ENCODE data around the gene ALG14. TPM values are rescaled to one million over a fixed set of nuclear protein-coding genes. Genes with fewer than 3 reads are reported as not detected.

Gene ALG14, protein sequence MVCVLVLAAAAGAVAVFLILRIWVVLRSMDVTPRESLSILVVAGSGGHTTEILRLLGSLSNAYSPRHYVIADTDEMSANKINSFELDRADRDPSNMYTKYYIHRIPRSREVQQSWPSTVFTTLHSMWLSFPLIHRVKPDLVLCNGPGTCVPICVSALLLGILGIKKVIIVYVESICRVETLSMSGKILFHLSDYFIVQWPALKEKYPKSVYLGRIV
- total RNA-seq (3.2 TPM), polyA plus RNA-seq (ENCODE audit: insufficient read depth in 1 of 8, insufficient read length in 8 of 8, low replicate concordance in 1 of 8) (1 to 10 TPM; 4.4 to 9.3 (median 7.1) TPM)
- long read RNA-seq, donor 1, full-length matches to known transcripts = 2 of 2 reads
- long read RNA-seq, donor 1, partial matches to known transcripts = 0 of 2 reads
- long read RNA-seq, donor 1, other reads (novel, unspliced or antisense) = 0 of 2 reads
- long read RNA-seq, donor 2 = 0 reads
- long read RNA-seq, donor 3, full-length matches to known transcripts = 2 of 2 reads
- long read RNA-seq, donor 3, partial matches to known transcripts = 0 of 2 reads
- long read RNA-seq, donor 3, other reads (novel, unspliced or antisense) = 0 of 2 reads
- long read RNA-seq, donor 4, full-length matches to known transcripts = 3 of 3 reads
- long read RNA-seq, donor 4, partial matches to known transcripts = 0 of 3 reads
- long read RNA-seq, donor 4, other reads (novel, unspliced or antisense) = 0 of 3 reads
- long read RNA-seq, donor 5, full-length matches to known transcripts = 11 of 11 reads
- long read RNA-seq, donor 5, partial matches to known transcripts = 0 of 11 reads
- long read RNA-seq, donor 5, other reads (novel, unspliced or antisense) = 0 of 11 reads
- long read RNA-seq, donor 6, full-length matches to known transcripts = 6 of 6 reads
- long read RNA-seq, donor 6, partial matches to known transcripts = 0 of 6 reads
- long read RNA-seq, donor 6, other reads (novel, unspliced or antisense) = 0 of 6 reads
- long read RNA-seq, donor 7, full-length matches to known transcripts = 9 of 9 reads
- long read RNA-seq, donor 7, partial matches to known transcripts = 0 of 9 reads
- long read RNA-seq, donor 7, other reads (novel, unspliced or antisense) = 0 of 9 reads
- long read RNA-seq, donor 8, full-length matches to known transcripts = 3 of 3 reads
- long read RNA-seq, donor 8, partial matches to known transcripts = 0 of 3 reads
- long read RNA-seq, donor 8, other reads (novel, unspliced or antisense) = 0 of 3 reads
- long read RNA-seq, donor 9, full-length matches to known transcripts = 8 of 8 reads
- long read RNA-seq, donor 9, partial matches to known transcripts = 0 of 8 reads
- long read RNA-seq, donor 9, other reads (novel, unspliced or antisense) = 0 of 8 reads
- long read RNA-seq, donor 10, full-length matches to known transcripts = 5 of 5 reads
- long read RNA-seq, donor 10, partial matches to known transcripts = 0 of 5 reads
- long read RNA-seq, donor 10, other reads (novel, unspliced or antisense) = 0 of 5 reads
- long read RNA-seq, donor 11, full-length matches to known transcripts = 7 of 7 reads
- long read RNA-seq, donor 11, partial matches to known transcripts = 0 of 7 reads
- long read RNA-seq, donor 11, other reads (novel, unspliced or antisense) = 0 of 7 reads

DNA sequence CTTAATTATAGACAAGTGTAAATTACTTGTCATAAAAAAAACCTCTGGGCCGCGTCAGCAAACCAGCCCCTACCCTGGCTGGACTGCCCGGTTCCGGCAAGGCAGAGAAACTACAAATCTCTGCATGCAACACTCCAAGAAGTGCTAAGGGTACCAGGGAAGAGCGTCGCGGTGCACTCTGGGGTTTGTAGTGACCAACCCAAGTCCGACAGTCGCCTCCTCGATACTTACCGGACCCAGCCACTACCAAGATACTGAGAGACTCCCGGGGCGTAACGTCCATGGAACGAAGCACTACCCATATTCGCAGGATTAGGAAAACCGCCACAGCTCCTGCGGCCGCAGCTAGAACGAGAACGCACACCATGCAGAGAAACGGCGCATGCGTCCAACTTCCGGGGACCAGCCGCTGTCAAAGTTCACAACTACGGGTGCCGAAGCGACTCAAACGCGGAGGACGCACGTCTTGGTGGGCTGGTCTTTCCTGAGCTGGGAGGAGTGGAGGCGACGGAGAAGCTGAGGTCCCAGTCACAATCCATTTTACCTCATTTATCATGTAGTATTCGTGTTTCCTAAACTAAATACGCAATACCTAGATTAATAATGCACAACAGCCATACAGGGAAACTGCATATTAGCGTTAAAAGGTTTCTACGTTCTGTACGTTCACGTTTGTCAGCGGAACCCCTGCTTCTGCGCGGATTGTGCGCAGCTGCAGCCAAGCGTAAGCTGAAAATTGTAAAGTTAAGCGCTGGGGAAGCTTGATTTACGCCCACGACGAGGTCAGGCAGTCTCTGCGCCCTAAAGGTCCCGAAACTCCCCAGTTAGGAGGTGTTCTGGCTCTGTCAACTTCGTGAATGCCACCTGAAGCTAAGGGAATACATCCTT lies at the start of gene ALG14:
TSS of gene ALG14 (minus strand) at position 420 of the 888 bp plus-strand sequence. CDS start at position 367, 53 bp downstream.
- no peaks in the 10 kb centered on the region for H3K9me3 ChIP-seq (replicated peaks; ENCODE audit: control insufficient read depth, low read depth, low read length)
- H3K27me3 ChIP-seq (ENCODE audit: control insufficient read depth, insufficient read depth, low read length) = no peaks in the 10 kb centered on the region
- peaks cover 7% of the 10 kb centered on the region for H3K4me1 ChIP-seq (ENCODE audit: control insufficient read depth, insufficient read depth, low read length)
- peak within 1 kb of the TSS; percentile 95 for H3K27ac ChIP-seq (ENCODE audit: low read length)
- H3K4me3 ChIP-seq (ENCODE audit: low read length) = peak within 1 kb of the TSS; percentile 84
- WGBS (ENCODE audit: insufficient coverage) = 0% methylated on average over 38 of the region's 53 CpGs
- DNase-seq = peak; percentile 99
- peaks cover 7% of the 10 kb centered on the region for H3K36me3 ChIP-seq (ENCODE audit: control insufficient read depth, insufficient read depth, low read length)

DNA sequence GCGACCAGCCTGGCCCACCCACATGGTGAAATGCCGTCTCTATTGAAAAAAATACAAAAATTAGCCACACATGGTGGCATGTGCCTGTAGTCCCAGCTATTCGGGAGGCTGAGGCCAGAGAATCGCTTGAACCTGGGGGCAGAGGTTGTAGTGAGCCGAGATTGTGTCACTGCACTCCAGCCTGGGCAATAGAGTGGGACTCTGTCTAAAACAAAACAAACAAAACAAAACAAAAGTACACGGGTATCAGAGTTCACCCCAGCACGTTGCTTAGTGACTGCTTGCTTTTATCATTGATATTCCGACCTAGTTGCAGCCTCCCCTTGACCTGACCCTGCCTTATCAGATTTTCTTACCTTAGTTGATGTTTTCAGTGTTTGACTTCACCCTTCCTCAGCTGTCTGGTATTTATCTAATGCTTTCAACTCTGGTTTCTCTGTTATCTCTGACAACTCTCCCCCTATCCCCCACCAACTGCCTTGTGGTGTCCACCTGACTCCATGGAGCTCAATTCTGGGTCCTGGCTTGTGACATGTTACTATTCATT lies 49.5 kb upstream of the ALG14 start:
- peaks cover 5% of the 10 kb centered on the region for H3K4me1 ChIP-seq (ENCODE audit: control insufficient read depth, insufficient read depth, low read length)
- DNase-seq = no peak
- peaks cover 8% of the 10 kb centered on the region for H3K27me3 ChIP-seq (ENCODE audit: control insufficient read depth, insufficient read depth, low read length)
- H3K4me3 ChIP-seq (ENCODE audit: low read length) = no peak overlapping the region
- no peaks in the 10 kb centered on the region for H3K9me3 ChIP-seq (replicated peaks; ENCODE audit: control insufficient read depth, low read depth, low read length)
- no peaks in the 10 kb centered on the region for H3K36me3 ChIP-seq (ENCODE audit: control insufficient read depth, insufficient read depth, low read length)
- 60% methylated on average over 6 of the region's 8 CpGs for WGBS (ENCODE audit: insufficient coverage)
- no peak overlapping the region for H3K27ac ChIP-seq (ENCODE audit: low read length)

DNA sequence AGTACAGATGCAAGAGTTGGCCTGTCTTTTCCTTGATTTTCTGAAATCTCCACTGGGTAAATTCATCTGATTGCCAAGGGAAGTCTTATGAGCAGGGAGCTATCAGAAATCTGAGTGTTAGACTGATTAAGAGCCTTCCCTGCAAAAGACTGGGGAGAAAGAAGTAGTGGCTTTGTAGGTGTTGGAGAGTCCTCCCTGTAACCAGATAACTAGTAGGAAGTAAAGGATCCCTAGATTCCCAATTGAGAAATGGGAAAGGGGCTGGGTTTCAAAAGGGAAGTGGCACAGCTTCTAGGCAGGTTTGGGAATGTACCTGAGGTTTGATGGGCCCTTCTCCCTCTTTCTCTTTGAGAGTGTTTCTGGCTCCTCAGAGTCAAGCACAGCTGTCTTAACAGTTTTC lies 46.5 kb upstream of the ALG14 start:
- no peak overlapping the region for H3K27ac ChIP-seq (ENCODE audit: low read length)
- peaks cover 14% of the 10 kb centered on the region for H3K27me3 ChIP-seq (ENCODE audit: control insufficient read depth, insufficient read depth, low read length)
- no peaks in the 10 kb centered on the region for H3K9me3 ChIP-seq (replicated peaks; ENCODE audit: control insufficient read depth, low read depth, low read length)
- DNase-seq = no peak
- H3K36me3 ChIP-seq (ENCODE audit: control insufficient read depth, insufficient read depth, low read length) = no peaks in the 10 kb centered on the region
- H3K4me3 ChIP-seq (ENCODE audit: low read length) = no peak overlapping the region
- peaks cover 11% of the 10 kb centered on the region for H3K4me1 ChIP-seq (ENCODE audit: control insufficient read depth, insufficient read depth, low read length)

DNA sequence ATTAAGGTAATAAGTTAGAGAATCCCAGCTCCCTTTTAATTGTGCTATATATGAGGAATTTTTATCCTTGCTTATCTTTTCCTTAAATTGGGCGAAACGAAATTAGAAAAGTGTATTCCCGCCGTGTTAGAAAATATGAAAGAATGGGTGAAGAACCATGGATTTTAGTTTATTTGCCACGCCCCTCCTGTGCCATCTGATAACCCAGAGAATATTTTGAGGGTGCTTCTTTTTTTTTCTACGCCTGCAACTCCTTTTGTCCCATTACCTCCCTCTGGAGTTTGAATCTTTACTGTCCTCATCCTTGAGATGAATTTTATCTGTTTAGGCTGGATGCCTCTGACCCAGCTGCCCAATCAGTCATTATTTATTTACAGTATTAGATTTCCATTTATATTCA lies 46.0 kb upstream of the ALG14 start:
- Histone ChIP-seq H3K27me3 (ENCODE audit: control insufficient read depth, insufficient read depth, low read length) (peaks cover 14% of the 10 kb centered on the region), H3K4me3 (ENCODE audit: low read length) (no peak overlapping the region), H3K9me3 (replicated peaks; ENCODE audit: control insufficient read depth, low read depth, low read length) (no peaks in the 10 kb centered on the region), H3K36me3 (ENCODE audit: control insufficient read depth, insufficient read depth, low read length) (no peaks in the 10 kb centered on the region), H3K27ac (ENCODE audit: low read length) (no peak overlapping the region), H3K4me1 (ENCODE audit: control insufficient read depth, insufficient read depth, low read length) (peaks cover 11% of the 10 kb centered on the region)
- no CpG with 5 or more reads among the region's 6 CpGs for WGBS (ENCODE audit: insufficient coverage)
- DNase-seq = no peak

DNA sequence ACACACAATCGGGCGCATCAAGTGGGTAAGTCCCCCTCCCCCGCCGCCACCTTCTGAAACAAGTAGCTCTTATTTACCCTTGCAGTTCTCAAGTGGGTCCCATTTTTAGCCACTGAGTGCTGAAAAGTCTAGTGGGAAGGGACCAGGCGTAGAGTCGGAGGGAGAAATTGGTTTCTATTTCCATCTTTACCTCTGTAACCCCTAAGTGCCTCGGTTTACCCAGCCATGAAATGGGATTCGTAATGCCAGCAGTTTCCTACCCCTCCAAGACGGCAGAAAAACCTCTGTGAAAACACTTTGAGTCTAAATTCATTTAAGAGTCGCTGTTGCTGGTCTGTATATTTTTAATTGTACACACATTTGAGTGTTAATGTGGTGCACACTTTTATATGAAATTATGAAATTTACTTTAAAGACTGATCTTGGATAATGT lies 45.3 kb upstream of the ALG14 start:
- no peak overlapping the region for H3K27ac ChIP-seq (ENCODE audit: low read length)
- no peaks in the 10 kb centered on the region for H3K36me3 ChIP-seq (ENCODE audit: control insufficient read depth, insufficient read depth, low read length)
- peaks cover 14% of the 10 kb centered on the region for H3K27me3 ChIP-seq (ENCODE audit: control insufficient read depth, insufficient read depth, low read length)
- WGBS (ENCODE audit: insufficient coverage) = 10% methylated on average over 2 of the region's 10 CpGs
- no peaks in the 10 kb centered on the region for H3K9me3 ChIP-seq (replicated peaks; ENCODE audit: control insufficient read depth, low read depth, low read length)
- DNase-seq = no peak
- H3K4me1 ChIP-seq (ENCODE audit: control insufficient read depth, insufficient read depth, low read length) = peaks cover 11% of the 10 kb centered on the region
- peak overlapping the region; percentile 41 for H3K4me3 ChIP-seq (ENCODE audit: low read length)

DNA sequence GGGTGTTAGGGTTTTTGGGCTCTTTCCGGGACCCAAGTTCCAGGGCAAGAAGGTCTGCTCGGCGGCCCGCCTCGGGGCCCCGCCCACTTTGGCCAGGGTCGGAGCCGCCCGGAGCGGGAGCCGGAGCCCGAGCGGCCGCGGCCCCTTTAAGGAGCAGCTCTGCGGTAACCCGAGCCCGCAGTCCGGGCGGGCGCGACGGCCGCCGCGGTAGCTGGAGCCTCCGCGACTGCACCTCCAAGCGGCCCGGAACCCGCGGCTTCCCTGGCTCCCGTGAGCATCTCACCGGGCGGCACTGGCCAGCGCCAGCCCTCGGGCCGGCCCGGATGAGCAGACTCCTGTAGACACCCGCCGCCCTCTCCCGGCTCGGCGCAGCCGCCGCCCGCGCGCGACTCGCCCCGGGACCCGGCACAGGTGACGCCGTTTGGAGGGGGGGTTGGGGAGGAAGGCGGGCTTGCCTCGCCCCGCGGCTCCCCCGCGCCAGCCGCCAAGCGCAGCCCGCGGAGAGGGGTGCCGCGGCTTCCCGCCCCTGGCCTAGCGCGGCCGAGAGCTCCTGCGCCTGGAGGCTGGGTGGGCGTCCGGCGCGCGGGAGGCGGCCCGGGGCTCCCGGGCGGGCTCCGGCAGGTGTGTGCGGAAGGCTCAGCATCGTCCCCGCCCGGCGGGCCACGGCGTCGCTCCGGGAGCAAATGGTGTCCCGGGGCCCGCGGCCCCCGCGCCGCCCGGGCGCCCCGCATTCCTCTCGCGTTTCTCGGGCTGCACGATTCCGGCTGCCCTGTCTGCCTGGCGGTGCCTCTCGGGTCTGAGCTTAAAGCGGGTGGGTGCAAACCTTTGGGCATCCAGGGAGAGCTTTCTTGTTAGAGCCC lies 44.7 kb upstream of the ALG14 start, which contains the start of gene TLCD4:
TSS of gene TLCD4 (plus strand) at position 149 of the 860 bp plus-strand sequence. CDS start 26,547 bp downstream, outside the sequence.
- H3K27me3 ChIP-seq (ENCODE audit: control insufficient read depth, insufficient read depth, low read length) = peaks cover 14% of the 10 kb centered on the region
- H3K36me3 ChIP-seq (ENCODE audit: control insufficient read depth, insufficient read depth, low read length) = no peaks in the 10 kb centered on the region
- DNase-seq = peak; percentile 77
- peak within 1 kb of the TSS; percentile 71 for H3K4me3 ChIP-seq (ENCODE audit: low read length)
- no peaks in the 10 kb centered on the region for H3K9me3 ChIP-seq (replicated peaks; ENCODE audit: control insufficient read depth, low read depth, low read length)
- peak within 1 kb of the TSS; percentile 59 for H3K27ac ChIP-seq (ENCODE audit: low read length)
- under 1% methylated on average over 104 of the region's 108 CpGs for WGBS (ENCODE audit: insufficient coverage)
- peaks cover 11% of the 10 kb centered on the region for H3K4me1 ChIP-seq (ENCODE audit: control insufficient read depth, insufficient read depth, low read length)

DNA sequence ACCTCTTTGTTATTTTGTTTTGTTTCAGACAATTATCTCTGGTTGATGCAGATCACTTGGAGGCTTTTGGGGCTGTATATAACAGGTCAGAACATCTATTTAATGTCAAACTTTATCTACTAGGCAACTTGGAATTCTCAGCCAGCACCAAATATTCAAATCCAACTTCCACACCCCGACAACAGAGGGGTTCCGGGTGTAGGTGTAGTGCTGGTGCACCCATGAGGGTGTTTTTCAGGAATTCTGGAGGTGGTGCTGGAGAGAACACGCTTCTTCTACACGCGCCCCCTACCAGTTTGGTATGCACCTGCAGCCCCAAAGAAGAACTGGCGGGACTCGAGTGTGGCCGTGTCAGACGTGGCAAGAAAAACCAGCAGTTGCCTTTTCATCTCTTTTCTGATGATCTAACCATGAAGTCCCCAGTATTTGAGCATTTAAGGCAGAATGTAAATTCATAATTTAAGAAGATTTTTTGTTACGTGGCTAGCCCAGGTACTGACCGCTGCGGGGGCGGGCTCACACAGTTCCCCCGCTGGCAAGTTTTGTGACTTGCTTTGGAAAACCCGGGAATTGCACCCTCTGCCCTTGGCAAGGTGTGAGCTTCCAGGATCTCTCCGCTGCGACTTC lies 43.9 kb upstream of the ALG14 start:
- no peaks in the 10 kb centered on the region for H3K36me3 ChIP-seq (ENCODE audit: control insufficient read depth, insufficient read depth, low read length)
- peak; percentile 66 for DNase-seq
- H3K27ac ChIP-seq (ENCODE audit: low read length) = peak overlapping the region; percentile 59
- H3K4me1 ChIP-seq (ENCODE audit: control insufficient read depth, insufficient read depth, low read length) = peaks cover 11% of the 10 kb centered on the region
- peak overlapping the region; percentile 71 for H3K4me3 ChIP-seq (ENCODE audit: low read length)
- peaks cover 12% of the 10 kb centered on the region for H3K27me3 ChIP-seq (ENCODE audit: control insufficient read depth, insufficient read depth, low read length)
- 0% methylated on average over 12 of the region's 17 CpGs for WGBS (ENCODE audit: insufficient coverage)
- no peaks in the 10 kb centered on the region for H3K9me3 ChIP-seq (replicated peaks; ENCODE audit: control insufficient read depth, low read depth, low read length)

All from muscle of leg (tissue), 16 donors.